IMR-90 (cell line): ENCODE results near the gene ACAP2. TPM values are rescaled to one million over a fixed set of nuclear protein-coding genes. Genes with fewer than 3 reads are reported as not detected.

ENCODE experiments used
- ATAC-seq: fragments of 200-7000 bp; cut with Tn5 transposase; 2 replicates; pipeline ENCODE4 v1.9.1; 2020; ENCODE audit warnings: low read depth, mild to moderate bottlenecking, moderate library complexity
- BruUV-seq: library from RNA; stranded (reverse); fragments of 400-500 nt; replicated peaks from 2 replicates; lab custom pipeline; 2021; lab: Mats Ljungman, UMichigan
- CTCF ChIA-PET: fragments of 300-600 bp; formaldehyde crosslinking; extraction: SDS; loops from one replicate; lab custom pipeline; 2021; ENCODE audit warnings: antibody characterized with exemption; lab: Yijun Ruan, JAX
- POLR2A ChIA-PET: fragments of 300-600 bp; sonication (Branson Sonifier 250); formaldehyde crosslinking; loops from one replicate; lab custom pipeline; 2022; ENCODE audit warnings: antibody characterized with exemption; ENCODE audit not compliant: unreplicated experiment; lab: Charles Lee
- DNase-seq: peaks from one replicate; pipeline ENCODE4 v3.0.0; 2013
- H2AFZ ChIP-seq: replicated peaks from 2 replicates; pipeline ENCODE3; 2013; ENCODE audit warnings: low read length, mild to moderate bottlenecking; ENCODE audit not compliant: poor library complexity
- H2AK5ac ChIP-seq: 2 replicates; pipeline ENCODE4 v1.6.1; 2013; ENCODE audit warnings: low read depth, low read length, inconsistent platforms
- H2AK9ac ChIP-seq: replicated peaks from 2 replicates; pipeline ENCODE3; 2013; ENCODE audit warnings: mild to moderate bottlenecking, low read depth, low read length, moderate library complexity; ENCODE audit not compliant: poor library complexity
- H2BK120ac ChIP-seq: 2 replicates; pipeline ENCODE4 v1.6.1; 2013; ENCODE audit warnings: low read depth, low read length, inconsistent platforms
- H2BK15ac ChIP-seq: 3 replicates; pipeline ENCODE4 v1.6.1; 2013; ENCODE audit warnings: low read depth, low read length, inconsistent platforms
- H2BK20ac ChIP-seq: 2 replicates; pipeline ENCODE4 v1.6.1; 2013; ENCODE audit warnings: low read depth, mild to moderate bottlenecking, inconsistent platforms, low read length, moderate library complexity
- H2BK5ac ChIP-seq: 2 replicates; pipeline ENCODE4 v1.6.1; 2013; ENCODE audit warnings: mild to moderate bottlenecking, low read depth, low read length, inconsistent platforms; ENCODE audit not compliant: poor library complexity, severe bottlenecking
- H3K14ac ChIP-seq: replicated peaks from 2 replicates; pipeline ENCODE4 v1.6.1; 2013; ENCODE audit warnings: low read depth, low read length, inconsistent platforms
- H3K18ac ChIP-seq: 2 replicates; pipeline ENCODE4 v1.6.1; 2013; ENCODE audit warnings: low read depth, low read length, control low read depth
- H3K23ac ChIP-seq: 2 replicates; pipeline ENCODE4 v1.6.1; 2013; ENCODE audit warnings: low read depth, low read length, inconsistent platforms
- H3K27ac ChIP-seq: 2 replicates; pipeline ENCODE4 v1.5.1; 2013; ENCODE audit warnings: mild to moderate bottlenecking, control low read depth, low read length; ENCODE audit not compliant: insufficient read depth
- H3K27me3 ChIP-seq: 2 replicates; pipeline ENCODE4 v1.6.1; 2013; ENCODE audit warnings: low read length; ENCODE audit not compliant: control insufficient read depth, insufficient read depth
- H3K36me3 ChIP-seq: 2 replicates; pipeline ENCODE4 v1.6.1; 2013; ENCODE audit warnings: low read length, mixed read lengths; ENCODE audit not compliant: control insufficient read depth, insufficient read depth
- H3K4ac ChIP-seq: 2 replicates; pipeline ENCODE4 v1.6.1; 2013; ENCODE audit warnings: low read depth, low read length, inconsistent platforms
- H3K4me1 ChIP-seq: 2 replicates; pipeline ENCODE4 v1.6.1; 2013; ENCODE audit warnings: low read length, mixed read lengths; ENCODE audit not compliant: control insufficient read depth, insufficient read depth
- H3K4me2 ChIP-seq: 2 replicates; pipeline ENCODE4 v1.6.1; 2013; ENCODE audit warnings: low read depth, mild to moderate bottlenecking, control low read depth, low read length, moderate library complexity
- H3K4me3 ChIP-seq: 2 replicates; pipeline ENCODE4 v1.5.1; 2013; ENCODE audit warnings: low read depth, mild to moderate bottlenecking, control low read depth, low read length, moderate library complexity; ENCODE audit not compliant: insufficient read depth
- H3K56ac ChIP-seq: 2 replicates; pipeline ENCODE4 v1.6.1; 2013; ENCODE audit warnings: low read length, inconsistent platforms; ENCODE audit not compliant: insufficient read depth; ENCODE audit errors: extremely low read depth
- H3K79me1 ChIP-seq, 2 experiments: 2 replicates each; pipeline ENCODE4 v1.6.1; 2013; ENCODE audit warnings: low read length in 2 of 2, inconsistent platforms in 1 of 2, low read depth in 1 of 2
- H3K9ac ChIP-seq: 2 replicates; pipeline ENCODE4 v1.6.1; 2013; ENCODE audit warnings: low read depth, low read length, control low read depth
- H3K9me1 ChIP-seq: 2 replicates; pipeline ENCODE4 v1.6.1; 2013; ENCODE audit warnings: low read length, inconsistent platforms; ENCODE audit not compliant: insufficient read depth
- H3K9me3 ChIP-seq: 2 replicates; pipeline ENCODE4 v1.6.1; 2013; ENCODE audit warnings: low read length; ENCODE audit not compliant: control insufficient read depth, insufficient read depth
- H4K20me1 ChIP-seq: 2 replicates; pipeline ENCODE4 v1.6.1; 2013; ENCODE audit warnings: low read length, inconsistent platforms; ENCODE audit not compliant: insufficient read depth
- H4K5ac ChIP-seq: 2 replicates; pipeline ENCODE4 v1.6.1; 2013; ENCODE audit warnings: mild to moderate bottlenecking, low read depth, low read length, control low read depth
- H4K8ac ChIP-seq, 2 experiments: 2 replicates each; pipeline ENCODE4 v1.6.1; 2013; ENCODE audit warnings: low read depth in 2 of 2, low read length in 2 of 2, control low read depth in 1 of 2, inconsistent platforms in 1 of 2
- H4K91ac ChIP-seq: 2 replicates; pipeline ENCODE4 v1.6.1; 2013; ENCODE audit warnings: low read depth, low read length, inconsistent platforms; ENCODE audit not compliant: insufficient read depth
- BHLHE40 ChIP-seq: fragments of 150-350 bp; IDR thresholded peaks from 2 replicates; pipeline ENCODE4 v1.6.1; 2016; ENCODE audit warnings: mild to moderate bottlenecking, low read depth, low read length
- CEBPB ChIP-seq: IDR thresholded peaks from 2 replicates; pipeline ENCODE4 v1.6.1; 2012; ENCODE audit warnings: low read depth, low read length, improper control_type of control experiment
- CTCF ChIP-seq: conservative IDR thresholded peaks from 2 replicates; pipeline ENCODE4 v1.5.1; 2012; ENCODE audit warnings: mild to moderate bottlenecking, low read depth, low read length, improper control_type of control experiment
- FOS ChIP-seq: fragments of 150-350 bp; IDR thresholded peaks from 2 replicates; pipeline ENCODE4 v1.6.1; 2016; ENCODE audit warnings: low read depth, low read length
- MAFK ChIP-seq: IDR thresholded peaks from 2 replicates; pipeline ENCODE4 v1.6.1; 2012; ENCODE audit warnings: low read depth, low read length, improper control_type of control experiment
- MAZ ChIP-seq: IDR thresholded peaks from 2 replicates; pipeline ENCODE4 v1.6.1; 2012; ENCODE audit warnings: low read depth, mild to moderate bottlenecking, low read length, improper control_type of control experiment, moderate library complexity, borderline replicate concordance
- NFE2L2 ChIP-seq: fragments of 150-350 bp; IDR thresholded peaks from 2 replicates; pipeline ENCODE4 v1.6.1; 2016; ENCODE audit warnings: low read depth, mild to moderate bottlenecking, low read length
- RAD21 ChIP-seq: IDR thresholded peaks from 2 replicates; pipeline ENCODE4 v1.6.1; 2012; ENCODE audit warnings: low read length, improper control_type of control experiment
- RFX5 ChIP-seq: IDR thresholded peaks from 2 replicates; pipeline ENCODE4 v1.8.0; 2012; ENCODE audit warnings: low read depth, mild to moderate bottlenecking, low read length, moderate library complexity
- WGBS, 2 experiments: methylation state at CpG; one replicate each; pipeline versions ENCODE4 v1.1.5 to v1.1.7; 2013; ENCODE audit warnings: missing lambda C conversion rate in 2 of 2; ENCODE audit not compliant: insufficient read length in 1 of 2; ENCODE audit errors: extremely low coverage in 2 of 2; 5-methylcytosine and 5-hydroxymethylcytosine counted together
- dilution Hi-C: fragments of 300-500 bp; cut with HindIII; formaldehyde crosslinking; loops from one replicate; pipeline ENCODE4 v1.14.3; 2018; ENCODE audit warnings: low sequenced_read_pairs; ENCODE audit not compliant: unreplicated experiment
- in situ Hi-C: fragments of 300-500 bp; cut with MboI; formaldehyde crosslinking; loops from 3 replicates; pipeline ENCODE4 v1.14.3; 2019; ENCODE audit warnings: low sequenced_read_pairs, inconsistent platforms, mixed read lengths
- intact Hi-C: fragments of 100-400 bp; cut with micrococcal nuclease; formaldehyde crosslinking; loops from 2 replicates; pipeline ENCODE4 v1.10.0; 2022
- polyA plus RNA-seq, 3 experiments: library from polyadenylated mRNA; depleted of rRNA; stranded (reverse); fragments of >200 nt; gene quantifications; 2 replicates each; pipeline ENCODE4 v1.2.3, GENCODE V29; 2012; ENCODE audit warnings: low replicate concordance in 1 of 3
- total RNA-seq: library from RNA; depleted of rRNA; stranded (reverse); fragments of >200 nt; gene quantifications from 2 replicates; pipeline ENCODE4 v1.2.3, GENCODE V29; 2012

ACAP2 gene
- total and polyA plus RNA-seq, 2 of the 4 experiments (the other 2 are of a cell fraction) = 11.9 to 35.1 TPM

GRCh38 chr3:195451373-195452015 lies 8.7 kb upstream of the ACAP2 start:
- in situ Hi-C loops (no loop called here), intact Hi-C loops (no loop called here), dilution Hi-C loops (no loop called here)
- H2BK120ac ChIP-seq = peak overlapping the region; percentile 91
- peak overlapping the region; percentile 75 for H4K5ac ChIP-seq
- peaks cover 6% of the 10 kb centered on the region for H3K9me1 ChIP-seq
- no peak overlapping the region for H3K4me3 ChIP-seq
- no TSS peak for BruUV-seq
- H4K20me1 ChIP-seq = no peaks in the 10 kb centered on the region
- no peaks in the 10 kb centered on the region for H3K36me3 ChIP-seq
- ChIA-PET POLR2A (interaction anchor here (1.0 kb wide), 1 partner anchor 9 kb away, joined by 4 read pairs; no protein-coding TSS in a partner anchor), CTCF (interaction anchor here (0.6 kb wide), 1 partner anchor 102 kb away, joined by 3 read pairs; no protein-coding TSS in a partner anchor)
- peak overlapping the region; percentile 92 for H2BK5ac ChIP-seq
- H3K56ac ChIP-seq = peak overlapping the region; percentile 49
- 100% methylated on average over 2 of the region's 6 CpGs; no CpG with 5 or more reads in 1 of the 2 experiments for WGBS, 2 experiments
- H3K27me3 ChIP-seq = no peaks in the 10 kb centered on the region
- peak overlapping the region; percentile 60; the same call in 1 of the 2 replicates for H4K91ac ChIP-seq
- no peaks in the 10 kb centered on the region for H3K9me3 ChIP-seq
- peaks cover 11% of the 10 kb centered on the region for H3K4me1 ChIP-seq
- H2AK5ac ChIP-seq = peak overlapping the region; percentile 51
- H3K79me1 ChIP-seq = no peaks in the 10 kb centered on the region; a peak in 1 of 4 replicates
- DNase-seq (no peak), ATAC-seq (no peak)
- peak overlapping the region; percentile 73 for H3K14ac ChIP-seq
- peak overlapping the region; percentile 77 for H2BK20ac ChIP-seq
- H3K27ac ChIP-seq = peak overlapping the region; percentile 74
- peak overlapping the region; percentile 89 for H3K18ac ChIP-seq
- TF ChIP-seq MAZ (no peak), NFE2L2 (no peak), BHLHE40 (no peak), CEBPB (no peak), RAD21 (no peak), FOS (no peak), CTCF (no peak), MAFK (no peak), RFX5 (no peak)
- H2BK15ac ChIP-seq = peak overlapping the region; percentile 62; the same call in 1 of the 3 replicates
- peak overlapping the region; percentile 86 for H3K23ac ChIP-seq
- no peak overlapping the region for H2AK9ac ChIP-seq
- H4K8ac ChIP-seq = peak overlapping the region; percentile 42 to 91
- H3K4me2 ChIP-seq = peak overlapping the region; percentile 69
- H3K9ac ChIP-seq = no peak overlapping the region
- H3K4ac ChIP-seq = peak overlapping the region; percentile 79
- peak overlapping the region; percentile 88 for H2AFZ ChIP-seq
